Activated gamma-delta T cell treated with anti-CD3 and anti-CD28 coated beads, Interleukin-2, amount 50 U/mL, for 16 hours (primary cell): Measurements from ENCODE around the gene CHRFAM7A.
"Not testable (repeated sequence)": the region's sequence is repeated elsewhere in the genome, so short reads cannot be mapped to it uniquely, and the experiment has no call there.

ENCODE experiments used
- DNase-seq: peaks from one replicate; pipeline ENCODE4 v3.0.0-alpha.2; 2020; ENCODE audit warnings: low read depth

Gene CHRFAM7A

DNA sequence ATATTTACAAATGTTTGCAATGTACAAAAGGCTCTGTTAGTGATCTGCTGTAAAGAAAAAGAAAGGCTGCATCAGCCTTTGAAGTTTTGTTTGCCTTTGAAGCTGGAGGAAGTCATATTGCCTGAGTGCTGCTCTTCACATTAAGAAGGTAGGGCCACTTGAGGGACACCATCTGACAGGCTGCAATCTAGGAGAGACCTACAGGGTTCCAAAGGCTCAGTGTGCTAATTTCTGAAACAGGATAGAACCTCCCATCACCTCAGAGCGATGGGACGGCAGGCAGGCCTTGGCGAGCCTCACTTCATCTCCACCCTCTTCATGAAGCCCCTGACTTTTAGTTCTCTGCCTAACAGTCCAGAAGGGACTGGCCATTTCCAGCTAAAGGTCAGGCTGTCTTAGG lies 77.6 kb downstream of the CHRFAM7A start:
- DNase-seq: not testable (repeated sequence)

DNA sequence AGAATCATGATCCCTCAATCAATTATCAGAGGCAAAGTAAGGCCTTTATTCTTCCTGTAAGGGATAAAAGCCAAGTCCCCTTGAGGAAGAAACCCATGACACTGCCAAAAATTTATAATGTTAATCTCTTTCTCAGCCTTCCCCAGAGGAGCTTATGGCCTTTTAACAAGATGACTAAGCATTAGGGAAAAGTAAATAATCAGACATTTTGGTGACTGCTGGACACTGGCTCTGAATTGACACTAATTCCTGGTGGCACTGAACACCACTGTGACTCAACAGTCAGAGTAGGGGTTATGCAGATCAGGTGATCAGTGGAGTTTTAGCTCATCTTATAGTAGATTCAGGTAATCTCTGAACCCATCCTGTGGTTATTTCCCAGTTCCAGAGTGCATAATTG lies 82.8 kb downstream of the CHRFAM7A start:
- not testable (repeated sequence) for DNase-seq
